Pancreas (tissue), 10 donors: ENCODE data around the gene TENM4. TPM values are rescaled to one million over a fixed set of nuclear protein-coding genes. Genes with fewer than 3 reads are reported as not detected.

Experiments
- ATAC-seq, 4 donors: fragments of 200-7000 bp; cut with Tn5 transposase; one replicate each; pipeline versions ENCODE4 v1.8.0 to v1.9.1; 2020; ENCODE audit warnings: mild to moderate bottlenecking in 4 of 4, moderate library complexity in 4 of 4
- DNase-seq, 6 donors: peaks; one replicate each; pipeline ENCODE4 v3.0.0-alpha.2; 2020
- FAIRE-seq: peaks from 2 replicates; lab custom pipeline; 2012; peaks lifted over from hg19 to GRCh38; lab: Jason Lieb, UNC
- H3K27ac ChIP-seq, 4 donors: fragments of 200-600 bp; sonication (generic); 1 replicate in 3 of 4; 2 replicates in 1 of 4; pipeline versions ENCODE4 v1.5.0 to v1.8.0; 2020
- H3K27me3 ChIP-seq, 4 donors: fragments of 200-600 bp; one replicate each; pipeline ENCODE4 v1.8.0; 2021
- H3K36me3 ChIP-seq, 3 donors: fragments of 200-600 bp; sonication (generic) in 1 of 3; one replicate each; pipeline versions ENCODE4 v1.5.0 to v1.8.0; 2020 to 2021
- H3K4me1 ChIP-seq, 3 donors: fragments of 200-600 bp; one replicate each; pipeline ENCODE4 v1.8.0; 2021
- H3K4me3 ChIP-seq, 4 donors: fragments of 200-600 bp; sonication (generic) in 2 of 4; one replicate each; pipeline versions ENCODE4 v1.5.0 to v1.8.0; 2020 to 2021
- H3K9me3 ChIP-seq, 4 donors: fragments of 200-600 bp; one replicate each; pipeline ENCODE4 v1.8.0; 2021
- CTCF ChIP-seq, 4 donors: fragments of 200-600 bp; sonication (generic) in 3 of 4; IDR thresholded peaks; one replicate each; pipeline versions ENCODE4 v1.5.0 to v1.8.0; 2021; ENCODE audit warnings: antibody characterized with exemption in 4 of 4
- WGBS, 2 donors: extraction: QIAGEN DNeasy Blood & Tissue Kit; methylation state at CpG; one replicate each; pipeline ENCODE4 v1.1.7; 2013; 5-methylcytosine and 5-hydroxymethylcytosine counted together
- intact Hi-C, 3 donors: fragments of 100-400 bp; cut with DNase I; formaldehyde crosslinking; loops; one replicate each; pipeline versions ENCODE4 v1.11.1 to v1.14.2; 2022
- polyA plus RNA-seq, 2 donors: library from polyadenylated mRNA; stranded (reverse); fragments of 200-250 nt; gene quantifications; one replicate each; pipeline ENCODE4 v1.2.3, GENCODE V29; 2013
- total RNA-seq, 6 donors: library from RNA; stranded (reverse); fragmentation: NEBNext Ultra II Directional in 4 of 6; extraction: Animal tissue kit (Norgen Biotek cat#: 25700) in 4 of 6; gene quantifications; one replicate each; pipeline versions ENCODE4 v1.2.1 to v1.2.4, GENCODE V29; 2021 to 2023
- donor health status: healthy with polysubstance abuse.
- donor health status: DM: no; HTN: no; CAD: no; lungs with moderate emphysema.
- donor health status: DM: no; HTN: no; CAD: no.
- donor health status: control.
- donor health status: control.
- donor health status: Bipolar disorder and iron deficiency.
- donor health status: DM: yes; HTN: yes; CAD: no.
- donor health status: DM: no; HTN: no; CAD: no.
- donor health status: DM: no; HTN: no; CAD: no.
- donor health status: DM: yes; HTN: yes; CAD: no.

TENM4 gene
- total and polyA plus RNA-seq, 8 donors: 0.37 to 6.8 (median 1.3) TPM

- DNase-seq (no peak), FAIRE-seq (no peak), ATAC-seq (no peak)
- Histone ChIP-seq H3K4me1 (no peaks in the 10 kb centered on the region), H3K27ac (no peak overlapping the region), H3K27me3 (no peaks in the 10 kb centered on the region), H3K4me3 (no peak overlapping the region), H3K9me3 (no peaks in the 10 kb centered on the region), H3K36me3 (no peaks in the 10 kb centered on the region)
- no peak for TF ChIP-seq CTCF (IDR thresholded peaks at IDR 0.05)
- intact Hi-C loops: no loop called here
- WGBS, 2 donors: 82 to 92% methylated on average over 1 of the region's 1 CpG
Observed at GRCh38 chr11:79397252-79397651, 43.6 kb downstream of the TENM4 start.

GRCh38 chr11:79396674-79397073 is 44.2 kb downstream of the TENM4 start:
- TF ChIP-seq CTCF (IDR thresholded peaks at IDR 0.05): no peak
- Histone ChIP-seq H3K27me3 (no peaks in the 10 kb centered on the region), H3K4me3 (no peak overlapping the region), H3K36me3 (no peaks in the 10 kb centered on the region), H3K27ac (no peak overlapping the region), H3K9me3 (no peaks in the 10 kb centered on the region), H3K4me1 (no peaks in the 10 kb centered on the region)
- no peak for ATAC-seq
- intact Hi-C loops: no loop called here
- 67 to 82% methylated on average over 4 of the region's 4 CpGs for WGBS, 2 donors
- DNase-seq: no peak
- no peak for FAIRE-seq

GRCh38 chr11:79396001-79396400 is 44.8 kb downstream of the TENM4 start:
- Histone ChIP-seq H3K4me1 (no peaks in the 10 kb centered on the region), H3K36me3 (no peaks in the 10 kb centered on the region), H3K9me3 (no peaks in the 10 kb centered on the region), H3K4me3 (no peak overlapping the region), H3K27me3 (no peaks in the 10 kb centered on the region), H3K27ac (no peak overlapping the region)
- ATAC-seq (no peak), FAIRE-seq (no peak), DNase-seq (no peak)
- TF ChIP-seq CTCF (IDR thresholded peaks at IDR 0.05): no peak
- intact Hi-C loops: no loop called here

DNA sequence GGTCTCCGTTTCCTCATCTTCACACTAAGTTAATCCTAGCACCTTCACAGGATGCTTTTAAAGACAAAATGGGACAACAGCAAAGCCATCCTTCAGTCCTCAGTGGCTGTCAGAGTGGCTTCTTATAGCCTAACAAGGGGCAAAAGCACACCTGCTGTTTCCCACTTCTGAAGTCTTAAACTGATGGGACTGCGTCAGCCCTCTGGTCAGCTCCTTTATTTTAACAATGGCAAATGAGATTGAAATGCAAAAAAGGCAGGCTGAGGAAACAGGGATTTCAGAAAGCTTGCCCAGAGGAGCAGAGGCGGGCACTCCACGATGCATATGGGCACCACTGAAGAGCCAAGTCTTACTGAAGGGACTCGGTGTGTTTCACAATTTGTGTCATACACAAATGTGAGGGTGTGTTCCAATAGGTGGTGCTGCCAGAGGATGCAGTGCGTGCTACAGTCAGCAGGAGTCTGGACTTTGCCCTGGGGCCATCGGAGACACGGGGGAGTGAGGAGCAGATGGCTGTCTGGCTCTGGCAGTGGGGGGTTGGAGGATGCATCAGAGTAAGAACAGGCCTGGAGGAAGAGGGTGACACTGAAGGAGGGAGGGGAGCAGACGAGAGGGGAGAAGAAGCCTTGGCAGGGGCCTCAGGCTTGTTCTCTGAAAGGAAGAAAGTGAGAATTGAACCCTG is 47.3 kb downstream of the TENM4 start:
- Histone ChIP-seq H3K27ac (no peak overlapping the region), H3K9me3 (no peaks in the 10 kb centered on the region), H3K4me3 (no peak overlapping the region), H3K4me1 (no peaks in the 10 kb centered on the region), H3K36me3 (no peaks in the 10 kb centered on the region), H3K27me3 (no peaks in the 10 kb centered on the region)
- intact Hi-C loops: no loop called here
- no peak for TF ChIP-seq CTCF (IDR thresholded peaks at IDR 0.05)
- FAIRE-seq (no peak), DNase-seq (no peak), ATAC-seq (peak in 2 of 4 donors; percentile 57 to 61)
- WGBS, 2 donors: 34 to 35% methylated on average over 9 of the region's 9 CpGs

DNA sequence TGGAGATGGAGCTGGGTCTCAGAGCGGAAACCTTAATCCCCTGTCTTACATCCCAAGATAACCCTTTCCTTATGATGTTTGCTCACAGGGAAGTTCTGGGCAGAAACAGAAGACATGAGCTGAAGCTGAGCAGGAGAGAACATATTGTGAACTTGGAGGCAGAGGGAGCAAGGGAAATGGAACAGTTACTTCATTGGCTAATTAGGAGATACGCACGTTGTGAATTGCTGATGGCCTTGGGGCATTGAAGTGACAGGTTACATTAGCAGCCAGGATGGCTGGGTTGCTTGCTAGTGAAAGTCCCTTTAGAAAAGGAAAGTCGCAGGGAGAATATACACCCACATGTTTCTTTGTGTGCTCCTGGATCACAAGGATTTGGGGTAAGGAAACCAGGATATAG is 48.7 kb downstream of the TENM4 start:
- TF ChIP-seq CTCF (IDR thresholded peaks at IDR 0.05): no peak
- WGBS, 2 donors: 19 to 41% methylated on average over 4 of the region's 4 CpGs
- no peaks in the 10 kb centered on the region for H3K27me3 ChIP-seq

More for the DNA sequence above, 48.7 kb downstream of the TENM4 start:
- DNase-seq (no peak), FAIRE-seq (no peak), ATAC-seq (no peak)
- intact Hi-C loops: no loop called here
- Histone ChIP-seq H3K36me3 (no peaks in the 10 kb centered on the region), H3K4me1 (no peaks in the 10 kb centered on the region), H3K4me3 (no peak overlapping the region), H3K9me3 (no peaks in the 10 kb centered on the region), H3K27ac (no peak overlapping the region)
